Stomach (tissue), 19 donors: Measurements from ENCODE around the gene PTPRF. TPM values are rescaled to one million over a fixed set of nuclear protein-coding genes. Genes with fewer than 3 reads are reported as not detected.

Experiments
- DNase-seq, 2 donors: peaks; one replicate each; pipeline versions ENCODE4 v3.0.0 to v3.0.0-alpha.2; 2013 to 2019
- H3K27ac ChIP-seq, 5 donors: fragments of 200-600 bp in 4 of 5; sonication (generic) in 4 of 5; one replicate each; pipeline ENCODE4 v1.5.1; 2013 to 2019; ENCODE audit warnings: mild to moderate bottlenecking in 1 of 5, moderate library complexity in 1 of 5
- H3K27me3 ChIP-seq, 3 donors: fragments of 200-600 bp; sonication (generic); one replicate each; pipeline ENCODE4 v1.5.1; 2017 to 2019; ENCODE audit warnings: mixed run types in 1 of 3
- H3K36me3 ChIP-seq, 4 donors: fragments of 200-600 bp; sonication (generic); 1 replicate in 3 of 4; 2 replicates in 1 of 4; pipeline ENCODE4 v1.5.1; 2016 to 2019
- H3K4me1 ChIP-seq, 4 donors: fragments of 200-600 bp; sonication (generic); one replicate each; pipeline ENCODE4 v1.5.1; 2016 to 2019
- H3K4me3 ChIP-seq, 4 donors: fragments of 200-600 bp; sonication (generic) in 3 of 4; one replicate each; pipeline ENCODE4 v1.5.1; 2016 to 2019; ENCODE audit warnings: mild to moderate bottlenecking in 1 of 4
- H3K9me3 ChIP-seq, 4 donors: fragments of 200-600 bp; sonication (generic); one replicate each; pipeline ENCODE4 v1.5.1; 2016 to 2019
- EP300 ChIP-seq: sonication (generic); formaldehyde crosslinking; IDR thresholded peaks from one replicate; pipeline ENCODE4 v1.6.1; 2017; ENCODE audit warnings: antibody characterized with exemption
- POLR2A ChIP-seq, 4 donors: fragments of 450-650 bp; IDR thresholded peaks; one replicate each; pipeline ENCODE4 v1.6.1; 2016; ENCODE audit warnings: antibody characterized with exemption in 4 of 4, control low read depth in 2 of 4, mild to moderate bottlenecking in 1 of 4, moderate library complexity in 1 of 4
- POLR2AphosphoS5 ChIP-seq, 3 donors: sonication (generic); formaldehyde crosslinking; IDR thresholded peaks; one replicate each; pipeline ENCODE4 v1.6.1; 2016; ENCODE audit warnings: antibody characterized with exemption in 3 of 3
- WGBS, 5 donors: extraction: QIAGEN DNeasy Blood & Tissue Kit in 3 of 5; methylation state at CpG; one replicate each; pipeline versions ENCODE4 v1.1.5 to v1.1.7; 2013 to 2018; 5-methylcytosine and 5-hydroxymethylcytosine counted together
- intact Hi-C: fragments of 100-400 bp; cut with DNase I; formaldehyde crosslinking; loops from one replicate; pipeline ENCODE4 v1.15.1; 2023; ENCODE audit warnings: low total_unique reads
- long read RNA-seq, 10 donors: transcript quantifications; one replicate each; lab custom pipeline, GENCODE V29; 2026
- polyA plus RNA-seq, 3 donors: library from polyadenylated mRNA; stranded (reverse); fragments of 200-250 nt; gene quantifications; one replicate each; pipeline ENCODE4 v1.2.3, GENCODE V29; 2013
- total RNA-seq, 5 donors: library from RNA; depleted of rRNA; stranded (reverse); fragments of >200 nt; gene quantifications; one replicate each; pipeline versions ENCODE4 v1.1.0 to v1.2.3, GENCODE V29; 2014 to 2016
- TF ChIP-seq, protein P1 (sequence below), 7 experiments: fragments of 450-650 bp in 4 of 7; fragments of 200-600 bp in 3 of 7; sonication (generic) in 3 of 7; IDR thresholded peaks; one replicate each; pipeline ENCODE4 v1.5.1; 2016 to 2019; ENCODE audit warnings: antibody characterized with exemption in 7 of 7, control low read depth in 2 of 7, mild to moderate bottlenecking in 1 of 7
- donor health status: healthy with polysubstance abuse.
- donor health status: Bipolar disorder and iron deficiency.
- donor health status: healthy.

PTPRF gene
- total RNA-seq (100 to 1,000 TPM in 4 of 5 donors, 10 to 100 TPM in 1; 63.0 to 282 (median 114) TPM), polyA plus RNA-seq (10 to 100 TPM; 11.3 to 53.3 (median 30.4) TPM)
- long read RNA-seq, donor 1, partial matches to known transcripts, result 10 of 10 reads
- long read RNA-seq, donor 1, other reads (novel, unspliced or antisense), result 0 of 10 reads
- long read RNA-seq, donor 2, partial matches to known transcripts, result 34 of 34 reads
- long read RNA-seq, donor 2, other reads (novel, unspliced or antisense), result 0 of 34 reads
- long read RNA-seq, donor 3, full-length matches to known transcripts, result 1 of 101 reads
- long read RNA-seq, donor 3, partial matches to known transcripts, result 100 of 101 reads
- long read RNA-seq, donor 3, other reads (novel, unspliced or antisense), result 0 of 101 reads
- long read RNA-seq, donor 4, result 0 reads
- long read RNA-seq, donor 5, full-length matches to known transcripts, result 1 of 26 reads
- long read RNA-seq, donor 5, partial matches to known transcripts, result 25 of 26 reads
- long read RNA-seq, donor 5, other reads (novel, unspliced or antisense), result 0 of 26 reads
- long read RNA-seq, donor 6, result 0 reads
- long read RNA-seq, donor 7, partial matches to known transcripts, result 138 of 138 reads
- long read RNA-seq, donor 7, other reads (novel, unspliced or antisense), result 0 of 138 reads
- long read RNA-seq, donor 8, full-length matches to known transcripts, result 2 of 29 reads
- long read RNA-seq, donor 8, partial matches to known transcripts, result 27 of 29 reads
- long read RNA-seq, donor 8, other reads (novel, unspliced or antisense), result 0 of 29 reads
- long read RNA-seq, donor 9, partial matches to known transcripts, result 98 of 98 reads
- long read RNA-seq, donor 9, other reads (novel, unspliced or antisense), result 0 of 98 reads
- long read RNA-seq, donor 10, partial matches to known transcripts, result 5 of 5 reads
- long read RNA-seq, donor 10, other reads (novel, unspliced or antisense), result 0 of 5 reads

DNA sequence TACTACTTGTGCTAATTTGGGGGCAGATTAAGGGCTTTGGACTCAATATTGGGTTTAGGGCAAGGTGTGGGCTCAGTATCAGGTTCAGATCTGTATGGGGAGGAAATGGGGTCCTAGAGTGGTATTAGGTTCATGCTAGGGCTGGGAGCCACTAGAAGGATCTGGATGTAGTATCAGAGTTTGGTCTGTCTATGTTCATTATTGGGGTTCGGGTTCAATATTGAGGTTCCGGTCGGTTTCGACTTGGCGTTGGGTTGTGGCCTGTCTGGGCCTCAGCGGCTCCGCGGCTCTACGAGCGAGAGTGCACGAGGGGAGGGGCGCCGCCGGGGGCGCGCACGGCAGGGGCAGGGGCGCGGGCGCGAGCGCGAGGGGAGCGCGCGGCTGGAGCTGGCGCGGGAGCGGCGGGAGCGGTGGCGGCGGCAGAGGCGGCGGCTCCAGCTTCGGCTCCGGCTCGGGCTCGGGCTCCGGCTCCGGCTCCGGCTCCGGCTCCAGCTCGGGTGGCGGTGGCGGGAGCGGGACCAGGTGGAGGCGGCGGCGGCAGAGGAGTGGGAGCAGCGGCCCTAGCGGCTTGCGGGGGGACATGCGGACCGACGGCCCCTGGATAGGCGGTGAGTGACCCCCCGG lies at the start of gene PTPRF:
Gene PTPRF, plus strand, starts transcription at position 401 of the 624 bp plus-strand sequence. CDS start 14,193 bp downstream, outside the sequence.
- peak within 1 kb of the TSS; percentile 84 to 97 (median 92) for H3K27ac ChIP-seq

DNA sequence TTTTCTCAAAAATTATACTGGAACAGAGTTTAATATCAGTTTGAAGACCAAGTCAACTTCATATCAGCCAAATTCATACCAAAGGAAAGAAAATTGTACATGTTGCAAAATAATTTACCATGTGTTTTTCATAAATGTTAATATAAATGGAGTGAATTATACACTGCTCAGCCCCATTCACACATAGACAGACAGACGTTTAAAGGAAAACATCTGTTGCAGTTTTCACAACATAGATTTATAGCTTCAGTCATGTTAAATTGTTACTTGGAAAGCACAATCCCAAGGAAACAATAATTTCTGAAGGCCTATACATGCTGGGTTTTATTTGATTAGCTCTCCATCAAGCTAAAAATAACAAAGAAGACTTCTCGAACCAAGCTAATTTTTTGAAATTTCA lies 49.2 kb upstream of the PTPRF start:
- H3K36me3 ChIP-seq, result no peaks in the 10 kb centered on the region
- no peaks in the 10 kb centered on the region for H3K4me1 ChIP-seq
- no peak overlapping the region for H3K4me3 ChIP-seq
- intact Hi-C loops, result no loop called here
- no peak for DNase-seq
- H3K27me3 ChIP-seq, result no peaks in the 10 kb centered on the region
- WGBS, 5 donors, result 88 to 95% (median 90%) methylated on average over 2 of the region's 2 CpGs
- TF ChIP-seq EP300, result no peak
- TF ChIP-seq, protein P1, sequence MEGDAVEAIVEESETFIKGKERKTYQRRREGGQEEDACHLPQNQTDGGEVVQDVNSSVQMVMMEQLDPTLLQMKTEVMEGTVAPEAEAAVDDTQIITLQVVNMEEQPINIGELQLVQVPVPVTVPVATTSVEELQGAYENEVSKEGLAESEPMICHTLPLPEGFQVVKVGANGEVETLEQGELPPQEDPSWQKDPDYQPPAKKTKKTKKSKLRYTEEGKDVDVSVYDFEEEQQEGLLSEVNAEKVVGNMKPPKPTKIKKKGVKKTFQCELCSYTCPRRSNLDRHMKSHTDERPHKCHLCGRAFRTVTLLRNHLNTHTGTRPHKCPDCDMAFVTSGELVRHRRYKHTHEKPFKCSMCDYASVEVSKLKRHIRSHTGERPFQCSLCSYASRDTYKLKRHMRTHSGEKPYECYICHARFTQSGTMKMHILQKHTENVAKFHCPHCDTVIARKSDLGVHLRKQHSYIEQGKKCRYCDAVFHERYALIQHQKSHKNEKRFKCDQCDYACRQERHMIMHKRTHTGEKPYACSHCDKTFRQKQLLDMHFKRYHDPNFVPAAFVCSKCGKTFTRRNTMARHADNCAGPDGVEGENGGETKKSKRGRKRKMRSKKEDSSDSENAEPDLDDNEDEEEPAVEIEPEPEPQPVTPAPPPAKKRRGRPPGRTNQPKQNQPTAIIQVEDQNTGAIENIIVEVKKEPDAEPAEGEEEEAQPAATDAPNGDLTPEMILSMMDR (IDR thresholded peaks at IDR 0.05), result no peak
- no peaks in the 10 kb centered on the region for H3K9me3 ChIP-seq
- H3K27ac ChIP-seq, result peak overlapping the region in 1 of 5 donors; percentile 79

More for the DNA sequence above, at the start of gene PTPRF:
- Histone ChIP-seq H3K27me3 (peaks cover 0 to 19% (median 0%) of the 10 kb centered on the region in 3 donors), H3K9me3 (no peaks in the 10 kb centered on the region), H3K4me1 (peaks cover 23 to 58% (median 51%) of the 10 kb centered on the region in 4 donors), H3K4me3 (peak within 1 kb of the TSS; percentile 68 to 90 (median 76)), H3K36me3 (no peaks in the 10 kb centered on the region)
- DNase-seq, result peak; percentile 78 to 89
- TF ChIP-seq EP300 (no peak), POLR2AphosphoS5 (IDR thresholded peaks at IDR 0.05) (no peak), POLR2A (IDR thresholded peaks at IDR 0.05) (no peak)
- TF ChIP-seq, protein P1 (IDR thresholded peaks at IDR 0.05), result no peak
- intact Hi-C loops, result no loop called here
- 1 to 4% (median 1%) methylated on average over 11 to 56 of the region's 58 CpGs for WGBS, 5 donors

DNA sequence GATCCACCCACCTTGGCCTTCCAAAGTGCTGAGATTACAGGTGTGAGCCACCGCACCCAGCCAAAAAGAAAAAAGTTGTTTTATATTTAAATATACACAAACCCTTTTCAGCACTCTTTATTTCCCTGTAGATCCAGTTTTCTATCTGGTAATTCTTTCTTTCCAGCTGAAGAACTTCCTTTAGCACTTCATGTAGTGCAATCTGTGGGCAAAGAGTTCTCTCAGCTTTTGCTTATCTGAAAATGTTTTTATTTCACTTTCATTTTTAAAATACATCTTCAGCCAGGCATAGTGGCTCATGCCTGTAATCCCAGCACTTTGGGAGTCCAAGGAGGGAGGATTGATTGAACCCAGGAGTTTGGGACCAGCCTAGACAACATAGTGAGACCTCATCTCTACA lies 48.5 kb upstream of the PTPRF start:
- H3K9me3 ChIP-seq, result peaks cover 0 to 4% (median 0%) of the 10 kb centered on the region in 4 donors
- no peaks in the 10 kb centered on the region for H3K36me3 ChIP-seq
- peak in 1 of 2 donors; percentile 30 for DNase-seq
- intact Hi-C loops, result no loop called here
- TF ChIP-seq POLR2AphosphoS5 (IDR thresholded peaks at IDR 0.05) (no peak), POLR2A (IDR thresholded peaks at IDR 0.05) (no peak), EP300 (no peak)
- TF ChIP-seq, protein P1 (IDR thresholded peaks at IDR 0.05), result no peak
- no peak overlapping the region for H3K4me3 ChIP-seq
- no peaks in the 10 kb centered on the region for H3K27me3 ChIP-seq
- peak overlapping the region in 3 of 5 donors; percentile 13 to 79 (median 70) for H3K27ac ChIP-seq
- no peaks in the 10 kb centered on the region for H3K4me1 ChIP-seq
- WGBS, 5 donors, result 35 to 63% (median 58%) methylated on average over 1 of the region's 1 CpG

DNA sequence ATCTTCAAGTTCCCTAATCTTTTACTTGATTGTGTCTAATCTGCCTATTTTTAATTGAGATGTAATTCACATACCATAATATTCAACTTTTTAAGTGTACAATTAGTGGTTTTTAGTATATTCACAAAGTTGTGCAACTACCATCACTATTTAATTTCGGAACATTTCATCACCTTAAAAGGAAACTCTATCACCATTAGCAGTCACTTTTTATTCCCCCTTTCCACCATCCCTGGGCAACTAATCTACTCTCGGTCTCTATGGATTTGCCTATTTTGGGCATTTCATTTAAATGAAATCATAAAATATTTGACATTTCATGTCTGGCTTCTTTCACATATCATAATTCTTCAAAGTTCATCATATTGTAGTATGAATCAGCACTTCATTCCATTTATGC lies 46.3 kb upstream of the PTPRF start:
- no peak for DNase-seq
- 89 to 99% (median 95%) methylated on average over 2 of the region's 2 CpGs for WGBS, 5 donors
- TF ChIP-seq, protein P1 (IDR thresholded peaks at IDR 0.05), result no peak

More for the DNA sequence above, 46.3 kb upstream of the PTPRF start:
- H3K27ac ChIP-seq, result no peak overlapping the region
- H3K4me3 ChIP-seq, result no peak overlapping the region
- H3K4me1 ChIP-seq, result no peaks in the 10 kb centered on the region
- no peaks in the 10 kb centered on the region for H3K27me3 ChIP-seq
- peaks cover 0 to 18% (median 12%) of the 10 kb centered on the region in 4 donors for H3K9me3 ChIP-seq
- intact Hi-C loops, result no loop called here
- no peaks in the 10 kb centered on the region for H3K36me3 ChIP-seq
